SK-N-SH (cell line): ENCODE data around the gene TASP1. TPM values are rescaled to one million over a fixed set of nuclear protein-coding genes. Genes with fewer than 3 reads are reported as not detected.

ENCODE experiments used
- CTCF ChIA-PET: fragments of 300-600, 350-600 bp; formaldehyde crosslinking; extraction: SDS; loops from one replicate; lab custom pipeline; 2021; lab: Yijun Ruan, JAX
- POLR2A ChIA-PET: fragments of 350-600 bp; sonication (Branson Sonifier 250); formaldehyde crosslinking; extraction: SDS; loops from one replicate; lab custom pipeline; 2020; ENCODE audit warnings: antibody characterized with exemption, inconsistent platforms; lab: Yijun Ruan, JAX
- DNase-seq: peaks from one replicate; pipeline ENCODE4 v3.0.0; 2012
- H2AFZ ChIP-seq: fragments of 200-600 bp; sonication (generic); 2 replicates; pipeline ENCODE4 v1.8.1; 2016; ENCODE audit warnings: antibody characterized with exemption, mild to moderate bottlenecking, low read depth
- H3F3A ChIP-seq: fragments of 200-600 bp; sonication (generic); replicated peaks from 2 replicates; pipeline ENCODE3; 2016; ENCODE audit warnings: antibody characterized with exemption, mild to moderate bottlenecking; ENCODE audit not compliant: insufficient read depth
- H3K27ac ChIP-seq, 2 experiments: fragments of 200-500 bp in 1 of 2; fragments of 200-600 bp in 1 of 2; sonication (Bioruptor generic) in 1 of 2; sonication (generic), shearing (Covaris generic) in 1 of 2; 2 replicates each; pipeline versions ENCODE4 v1.5.1 to v1.6.1; 2014 to 2016; ENCODE audit warnings: low read depth in 2 of 2, inconsistent platforms in 1 of 2, low read length in 1 of 2, mild to moderate bottlenecking in 1 of 2, mixed read lengths in 1 of 2
- H3K27me3 ChIP-seq: fragments of 200-600 bp; sonication (generic), shearing (Covaris generic); 2 replicates; pipeline ENCODE4 v1.6.1; 2016; ENCODE audit warnings: mixed run types; ENCODE audit not compliant: insufficient read depth
- H3K36me3 ChIP-seq, 2 experiments: fragments of 200-500 bp in 1 of 2; fragments of 200-600 bp in 1 of 2; sonication (Bioruptor generic) in 1 of 2; sonication (generic) in 1 of 2; replicated peaks in 1 of 2; 2 replicates each; pipeline versions ENCODE3 to v1.5.1; 2014 to 2016; ENCODE audit warnings: low read length in 1 of 2, mild to moderate bottlenecking in 1 of 2; ENCODE audit not compliant: insufficient read depth in 2 of 2, control insufficient read depth in 1 of 2
- H3K4me1 ChIP-seq, 2 experiments: fragments of 200-500 bp in 1 of 2; fragments of 200-600 bp in 1 of 2; sonication (Bioruptor generic) in 1 of 2; sonication (generic), shearing (Covaris generic) in 1 of 2; 2 replicates each; pipeline versions ENCODE4 v1.5.1 to v1.6.1; 2014 to 2016; ENCODE audit warnings: low read depth in 1 of 2, low read length in 1 of 2, mixed run types in 1 of 2; ENCODE audit not compliant: insufficient read depth in 2 of 2, control insufficient read depth in 1 of 2
- H3K4me2 ChIP-seq: fragments of 200-600 bp; sonication (generic), shearing (Covaris generic); 2 replicates; pipeline ENCODE4 v1.6.1; 2017; ENCODE audit warnings: mixed run types
- H3K4me3 ChIP-seq, 2 experiments: fragments of 200-500 bp in 1 of 2; fragments of 200-600 bp in 1 of 2; sonication (Bioruptor generic) in 1 of 2; sonication (generic), shearing (Covaris generic) in 1 of 2; 2 replicates each; pipeline versions ENCODE4 v1.5.1 to v1.8.1; 2014 to 2016; ENCODE audit warnings: low read depth in 2 of 2, inconsistent platforms in 1 of 2, low read length in 1 of 2, mild to moderate bottlenecking in 1 of 2, mixed read lengths in 1 of 2, moderate library complexity in 1 of 2
- H3K79me2 ChIP-seq: fragments of 200-600 bp; sonication (generic); 2 replicates; pipeline ENCODE4 v1.8.1; 2017; ENCODE audit warnings: mild to moderate bottlenecking; ENCODE audit not compliant: insufficient read depth
- H3K9ac ChIP-seq: fragments of 200-600 bp; sonication (generic); 2 replicates; pipeline ENCODE4 v1.6.1; 2017; ENCODE audit warnings: mixed run types
- H3K9me2 ChIP-seq: fragments of 200-600 bp; sonication (generic); 2 replicates; pipeline ENCODE4 v1.6.1; 2017; ENCODE audit warnings: mixed run types
- H3K9me3 ChIP-seq: fragments of 200-600 bp; sonication (generic); 2 replicates; pipeline ENCODE4 v1.6.1; 2017; ENCODE audit warnings: mixed run types, mild to moderate bottlenecking, moderate library complexity
- H4K20me1 ChIP-seq: fragments of 200-600 bp; sonication (generic); 2 replicates; pipeline ENCODE4 v1.6.1; 2017; ENCODE audit warnings: mild to moderate bottlenecking, mixed run types; ENCODE audit not compliant: insufficient read depth
- ELF1 ChIP-seq: IDR thresholded peaks from 2 replicates; pipeline ENCODE4 v1.4.0; 2012
- GABPA ChIP-seq: IDR thresholded peaks from 2 replicates; pipeline ENCODE4 v1.4.0; 2012; ENCODE audit warnings: low read depth, mild to moderate bottlenecking
- MXI1 ChIP-seq: IDR thresholded peaks from 2 replicates; pipeline ENCODE4 v1.6.1; 2012; ENCODE audit warnings: mild to moderate bottlenecking, low read depth, low read length, improper control_type of control experiment
- RFX5 ChIP-seq: IDR thresholded peaks from 2 replicates; pipeline ENCODE4 v1.6.1; 2012; ENCODE audit warnings: mild to moderate bottlenecking, improper control_type of control experiment, low read length
- SIN3A ChIP-seq: IDR thresholded peaks from 2 replicates; pipeline ENCODE4 v1.6.1; 2012; ENCODE audit warnings: low read depth, mild to moderate bottlenecking, low read length, moderate library complexity, borderline replicate concordance
- SMC3 ChIP-seq: IDR thresholded peaks from 2 replicates; pipeline ENCODE4 v1.6.1; 2012; ENCODE audit warnings: low read depth, low read length, improper control_type of control experiment
- TAF1 ChIP-seq: IDR thresholded peaks from 2 replicates; pipeline ENCODE4 v1.6.1; 2012; ENCODE audit warnings: low read depth, mild to moderate bottlenecking, low read length, moderate library complexity, borderline replicate concordance
- TCF12 ChIP-seq: IDR thresholded peaks from 2 replicates; pipeline ENCODE4 v1.4.0; 2012
- TEAD4 ChIP-seq: IDR thresholded peaks from 2 replicates; pipeline ENCODE4 v1.4.0; 2012; ENCODE audit warnings: mild to moderate bottlenecking, borderline replicate concordance; ENCODE audit not compliant: insufficient read depth
- ZBTB33 ChIP-seq: IDR thresholded peaks from 2 replicates; pipeline ENCODE4 v1.4.0; 2012; ENCODE audit warnings: low read depth, borderline replicate concordance
- polyA plus RNA-seq, 3 experiments: library from polyadenylated mRNA; depleted of rRNA; stranded (reverse); fragments of >200 nt; gene quantifications; 2 replicates each; pipeline ENCODE4 v1.2.3, GENCODE V29; 2012
- TF ChIP-seq, protein P1 (sequence below): fragments of 200-600 bp; sonication (generic); IDR thresholded peaks from 2 replicates; pipeline ENCODE4 v1.6.1; 2017; ENCODE audit warnings: antibody characterized with exemption, mild to moderate bottlenecking, moderate library complexity
- TF ChIP-seq, protein P2 (sequence below): fragments of 150-350 bp; IDR thresholded peaks from 2 replicates; pipeline ENCODE4 v1.6.1; 2017; ENCODE audit warnings: antibody characterized with exemption, low read length, low read depth, borderline replicate concordance
- TF ChIP-seq, protein P3 (sequence below): IDR thresholded peaks from 2 replicates; pipeline ENCODE4; 2012
- TF ChIP-seq, protein P4 (sequence below): fragments of 150-350 bp; IDR thresholded peaks from 2 replicates; pipeline ENCODE4 v1.6.1; 2016; ENCODE audit warnings: mild to moderate bottlenecking, low read depth, low read length

The TASP1 gene
- polyA plus RNA-seq, 1 of the 3 experiments (the other 2 are of a cell fraction) = 5.9 TPM

DNA sequence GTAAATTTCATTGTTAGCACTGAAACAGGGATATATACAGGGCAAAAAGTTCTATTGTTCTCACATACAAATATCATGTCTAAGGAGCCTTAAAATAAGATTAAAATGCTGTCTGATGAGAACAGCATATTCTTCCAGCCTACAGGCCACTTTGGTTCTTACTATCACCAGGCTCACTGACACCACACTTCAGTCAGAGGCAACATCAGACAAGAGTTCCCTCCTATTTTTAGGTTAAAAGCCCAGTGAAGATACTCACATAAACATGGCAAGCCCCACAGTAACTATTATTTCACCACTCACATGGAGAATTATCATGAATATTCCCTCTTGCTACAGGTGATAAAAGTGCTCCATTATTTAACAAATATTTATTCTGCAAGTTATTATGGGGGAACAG, 241.9 kb downstream of the TASP1 start:
- Histone ChIP-seq H3K9me2 (no peaks in the 10 kb centered on the region), H3K9ac (no peak overlapping the region), H3K27me3 (no peaks in the 10 kb centered on the region), H2AFZ (no peak overlapping the region), H3K27ac (peak overlapping the region; percentile 28 to 58; a peak in 3 of 4 replicates), H3K36me3 (no peaks in the 10 kb centered on the region), H3K79me2 (no peaks in the 10 kb centered on the region), H3K4me2 (no peak overlapping the region), H3K4me1 (peaks cover 0 to 13% of the 10 kb centered on the region in 2 experiments; a peak in 2 of 4 replicates), H3K4me3 (no peak overlapping the region), H3K9me3 (no peaks in the 10 kb centered on the region), H4K20me1 (no peaks in the 10 kb centered on the region), H3F3A (no peaks in the 10 kb centered on the region)
- TF ChIP-seq, protein P1, sequence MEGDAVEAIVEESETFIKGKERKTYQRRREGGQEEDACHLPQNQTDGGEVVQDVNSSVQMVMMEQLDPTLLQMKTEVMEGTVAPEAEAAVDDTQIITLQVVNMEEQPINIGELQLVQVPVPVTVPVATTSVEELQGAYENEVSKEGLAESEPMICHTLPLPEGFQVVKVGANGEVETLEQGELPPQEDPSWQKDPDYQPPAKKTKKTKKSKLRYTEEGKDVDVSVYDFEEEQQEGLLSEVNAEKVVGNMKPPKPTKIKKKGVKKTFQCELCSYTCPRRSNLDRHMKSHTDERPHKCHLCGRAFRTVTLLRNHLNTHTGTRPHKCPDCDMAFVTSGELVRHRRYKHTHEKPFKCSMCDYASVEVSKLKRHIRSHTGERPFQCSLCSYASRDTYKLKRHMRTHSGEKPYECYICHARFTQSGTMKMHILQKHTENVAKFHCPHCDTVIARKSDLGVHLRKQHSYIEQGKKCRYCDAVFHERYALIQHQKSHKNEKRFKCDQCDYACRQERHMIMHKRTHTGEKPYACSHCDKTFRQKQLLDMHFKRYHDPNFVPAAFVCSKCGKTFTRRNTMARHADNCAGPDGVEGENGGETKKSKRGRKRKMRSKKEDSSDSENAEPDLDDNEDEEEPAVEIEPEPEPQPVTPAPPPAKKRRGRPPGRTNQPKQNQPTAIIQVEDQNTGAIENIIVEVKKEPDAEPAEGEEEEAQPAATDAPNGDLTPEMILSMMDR = no peak
- TF ChIP-seq, protein P2, sequence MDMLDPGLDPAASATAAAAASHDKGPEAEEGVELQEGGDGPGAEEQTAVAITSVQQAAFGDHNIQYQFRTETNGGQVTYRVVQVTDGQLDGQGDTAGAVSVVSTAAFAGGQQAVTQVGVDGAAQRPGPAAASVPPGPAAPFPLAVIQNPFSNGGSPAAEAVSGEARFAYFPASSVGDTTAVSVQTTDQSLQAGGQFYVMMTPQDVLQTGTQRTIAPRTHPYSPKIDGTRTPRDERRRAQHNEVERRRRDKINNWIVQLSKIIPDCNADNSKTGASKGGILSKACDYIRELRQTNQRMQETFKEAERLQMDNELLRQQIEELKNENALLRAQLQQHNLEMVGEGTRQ = no peak
- TF ChIP-seq ZBTB33 (no peak), SMC3 (no peak), ELF1 (no peak), GABPA (no peak), MXI1 (no peak), TAF1 (no peak), TEAD4 (no peak), RFX5 (no peak), TCF12 (no peak), SIN3A (no peak)
- TF ChIP-seq, protein P3, sequence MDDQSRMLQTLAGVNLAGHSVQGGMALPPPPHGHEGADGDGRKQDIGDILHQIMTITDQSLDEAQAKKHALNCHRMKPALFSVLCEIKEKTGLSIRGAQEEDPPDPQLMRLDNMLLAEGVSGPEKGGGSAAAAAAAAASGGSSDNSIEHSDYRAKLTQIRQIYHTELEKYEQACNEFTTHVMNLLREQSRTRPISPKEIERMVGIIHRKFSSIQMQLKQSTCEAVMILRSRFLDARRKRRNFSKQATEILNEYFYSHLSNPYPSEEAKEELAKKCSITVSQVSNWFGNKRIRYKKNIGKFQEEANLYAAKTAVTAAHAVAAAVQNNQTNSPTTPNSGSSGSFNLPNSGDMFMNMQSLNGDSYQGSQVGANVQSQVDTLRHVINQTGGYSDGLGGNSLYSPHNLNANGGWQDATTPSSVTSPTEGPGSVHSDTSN = no peak
- TF ChIP-seq, protein P4, sequence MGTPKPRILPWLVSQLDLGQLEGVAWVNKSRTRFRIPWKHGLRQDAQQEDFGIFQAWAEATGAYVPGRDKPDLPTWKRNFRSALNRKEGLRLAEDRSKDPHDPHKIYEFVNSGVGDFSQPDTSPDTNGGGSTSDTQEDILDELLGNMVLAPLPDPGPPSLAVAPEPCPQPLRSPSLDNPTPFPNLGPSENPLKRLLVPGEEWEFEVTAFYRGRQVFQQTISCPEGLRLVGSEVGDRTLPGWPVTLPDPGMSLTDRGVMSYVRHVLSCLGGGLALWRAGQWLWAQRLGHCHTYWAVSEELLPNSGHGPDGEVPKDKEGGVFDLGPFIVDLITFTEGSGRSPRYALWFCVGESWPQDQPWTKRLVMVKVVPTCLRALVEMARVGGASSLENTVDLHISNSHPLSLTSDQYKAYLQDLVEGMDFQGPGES = no peak
- ChIA-PET CTCF (no interaction called here), POLR2A (no interaction called here)
- DNase-seq = no peak
